GM12878 (cell line): ENCODE data around the gene GTPBP6.

Experiments used
- TCF12 ChIP-seq: IDR thresholded peaks from 2 replicates; pipeline ENCODE4 v1.6.1; 2011; ENCODE audit warnings: low read depth, mild to moderate bottlenecking, low read length
- TF ChIP-seq, protein P1 (sequence below), 3 experiments: IDR thresholded peaks in 2 of 3; conservative IDR thresholded peaks in 1 of 3; 2 replicates each; pipeline ENCODE4 v1.5.1; 2011; ENCODE audit warnings: low read depth in 3 of 3, low read length in 3 of 3, mild to moderate bottlenecking in 3 of 3, control low read depth in 2 of 3, moderate library complexity in 2 of 3, inconsistent platforms in 1 of 3, mixed read lengths in 1 of 3; ENCODE audit not compliant: control insufficient read depth in 2 of 3, insufficient read depth in 1 of 3; ENCODE audit errors: extremely low read depth in 1 of 3

DNA sequence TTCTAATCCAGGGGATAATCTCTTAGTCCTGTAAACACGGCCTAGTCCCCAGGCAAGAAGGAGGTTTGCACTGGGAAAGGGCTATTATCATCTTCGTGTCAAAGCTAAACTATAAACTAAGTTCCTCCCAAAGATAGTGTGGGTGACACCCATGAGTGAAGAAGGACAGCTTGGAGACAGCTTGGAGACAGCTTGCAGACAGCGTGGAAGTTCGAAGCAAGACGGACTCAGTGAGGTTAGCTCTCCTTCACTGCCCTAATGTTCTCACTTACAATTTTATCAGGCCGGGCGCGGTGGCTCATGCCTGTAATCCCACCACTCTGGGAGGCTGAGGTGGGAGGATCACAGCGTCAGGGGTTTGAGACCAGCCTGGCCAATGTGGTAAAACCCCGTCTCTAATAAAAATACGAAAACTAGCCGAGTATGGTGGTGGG is 56.7 kb downstream of the GTPBP6 start:
- no peak for TF ChIP-seq TCF12
- TF ChIP-seq, protein P1, sequence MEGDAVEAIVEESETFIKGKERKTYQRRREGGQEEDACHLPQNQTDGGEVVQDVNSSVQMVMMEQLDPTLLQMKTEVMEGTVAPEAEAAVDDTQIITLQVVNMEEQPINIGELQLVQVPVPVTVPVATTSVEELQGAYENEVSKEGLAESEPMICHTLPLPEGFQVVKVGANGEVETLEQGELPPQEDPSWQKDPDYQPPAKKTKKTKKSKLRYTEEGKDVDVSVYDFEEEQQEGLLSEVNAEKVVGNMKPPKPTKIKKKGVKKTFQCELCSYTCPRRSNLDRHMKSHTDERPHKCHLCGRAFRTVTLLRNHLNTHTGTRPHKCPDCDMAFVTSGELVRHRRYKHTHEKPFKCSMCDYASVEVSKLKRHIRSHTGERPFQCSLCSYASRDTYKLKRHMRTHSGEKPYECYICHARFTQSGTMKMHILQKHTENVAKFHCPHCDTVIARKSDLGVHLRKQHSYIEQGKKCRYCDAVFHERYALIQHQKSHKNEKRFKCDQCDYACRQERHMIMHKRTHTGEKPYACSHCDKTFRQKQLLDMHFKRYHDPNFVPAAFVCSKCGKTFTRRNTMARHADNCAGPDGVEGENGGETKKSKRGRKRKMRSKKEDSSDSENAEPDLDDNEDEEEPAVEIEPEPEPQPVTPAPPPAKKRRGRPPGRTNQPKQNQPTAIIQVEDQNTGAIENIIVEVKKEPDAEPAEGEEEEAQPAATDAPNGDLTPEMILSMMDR (IDR thresholded peaks at IDR 0.05 in 2 of 3, conservative IDR thresholded peaks at IDR 0.05 in 1 of 3; ENCODE audit: control insufficient read depth in 2 of 3, extremely low read depth in 1 of 3, insufficient read depth in 1 of 3, low read depth in 3 of 3, low read length in 3 of 3) = no peak
